GM23338 (cell line): ENCODE measurements around the gene NPS. TPM values are rescaled to one million over a fixed set of nuclear protein-coding genes. Genes with fewer than 3 reads are reported as not detected.

Source experiments
- ATAC-seq: fragments of 200-7000 bp; cut with Tn5 transposase; 3 replicates; pipeline ENCODE4 v1.9.1; 2020
- DNase-seq: peaks from one replicate; pipeline ENCODE4 v3.0.0-alpha.2; 2015; ENCODE audit warnings: low spot score
- H2AFZ ChIP-seq: fragments of 200-600 bp; sonication (generic); 2 replicates; pipeline ENCODE4 v1.8.0; 2016; ENCODE audit warnings: antibody characterized with exemption, mild to moderate bottlenecking, moderate library complexity
- H3F3A ChIP-seq: fragments of 200-600 bp; sonication (generic); replicated peaks from 2 replicates; pipeline ENCODE4 v1.8.0; 2017; ENCODE audit warnings: antibody characterized with exemption, mixed run types, low read depth
- H3K27ac ChIP-seq: fragments of 200-600 bp; sonication (generic); 2 replicates; pipeline ENCODE4 v1.6.1; 2016; ENCODE audit warnings: low read depth
- H3K27me3 ChIP-seq: fragments of 200-600 bp; sonication (generic); 2 replicates; pipeline ENCODE4 v1.8.0; 2016; ENCODE audit warnings: mild to moderate bottlenecking, mixed run types, moderate library complexity; ENCODE audit not compliant: insufficient read depth
- H3K36me3 ChIP-seq: fragments of 200-600 bp; sonication (generic); 2 replicates; pipeline ENCODE4 v1.8.0; 2016; ENCODE audit warnings: mild to moderate bottlenecking; ENCODE audit not compliant: insufficient read depth
- H3K4me1 ChIP-seq: fragments of 200-600 bp; sonication (generic); 2 replicates; pipeline ENCODE4 v1.8.0; 2016; ENCODE audit warnings: mild to moderate bottlenecking, moderate library complexity; ENCODE audit not compliant: insufficient read depth
- H3K4me2 ChIP-seq: fragments of 200-600 bp; sonication (generic); 2 replicates; pipeline ENCODE4 v1.7.1; 2017; ENCODE audit warnings: mixed run types
- H3K4me3 ChIP-seq: fragments of 200-600 bp; sonication (generic); 2 replicates; pipeline ENCODE4 v1.6.1; 2016; ENCODE audit warnings: mixed run types
- H3K79me2 ChIP-seq: fragments of 200-600 bp; sonication (generic); replicated peaks from 2 replicates; pipeline ENCODE4 v1.8.0; 2017; ENCODE audit warnings: mild to moderate bottlenecking; ENCODE audit not compliant: insufficient read depth
- H3K9me2 ChIP-seq: fragments of 200-600 bp; sonication (generic); 2 replicates; pipeline ENCODE4 v1.8.0; 2017; ENCODE audit not compliant: insufficient read depth
- H4K20me1 ChIP-seq: fragments of 200-600 bp; sonication (generic); replicated peaks from 2 replicates; pipeline ENCODE4 v1.8.0; 2017; ENCODE audit warnings: mild to moderate bottlenecking; ENCODE audit not compliant: insufficient read depth
- H3K27ac Mint-ChIP-seq: 2 replicates; pipeline ENCODE4 v1.8.0; 2020; ENCODE audit warnings: inconsistent platforms, mild to moderate bottlenecking, moderate library complexity, mixed read lengths
- H3K27me3 Mint-ChIP-seq: 3 replicates; pipeline ENCODE4 v1.8.0; 2022; ENCODE audit warnings: low read depth, mild to moderate bottlenecking, moderate library complexity, mixed read lengths, inconsistent platforms; ENCODE audit not compliant: insufficient read depth, poor library complexity
- H3K36me3 Mint-ChIP-seq: 3 replicates; pipeline ENCODE4 v1.8.0; 2021; ENCODE audit warnings: low read depth, mild to moderate bottlenecking, inconsistent platforms, moderate library complexity, mixed read lengths
- H3K4me1 Mint-ChIP-seq: 3 replicates; pipeline ENCODE4 v1.8.0; 2020; ENCODE audit warnings: mild to moderate bottlenecking, inconsistent platforms, mixed read lengths
- H3K4me3 Mint-ChIP-seq: 3 replicates; pipeline ENCODE4 v1.8.0; 2021; ENCODE audit warnings: moderate library complexity, mild to moderate bottlenecking, inconsistent platforms, mixed read lengths
- H3K9me3 Mint-ChIP-seq: 3 replicates; pipeline ENCODE4 v1.8.0; 2020; ENCODE audit warnings: moderate library complexity, mild to moderate bottlenecking, inconsistent platforms, mixed read lengths
- EZH2phosphoT487 ChIP-seq: fragments of 200-600 bp; sonication (generic); IDR thresholded peaks from one replicate; pipeline ENCODE4 v1.8.1; 2018; ENCODE audit warnings: antibody characterized with exemption; ENCODE audit not compliant: unreplicated experiment
- JUNB ChIP-seq: IDR thresholded peaks from one replicate; pipeline ENCODE4 v1.6.1; 2016; ENCODE audit warnings: antibody characterized with exemption; ENCODE audit not compliant: unreplicated experiment
- NANOG ChIP-seq: IDR thresholded peaks from 2 replicates; pipeline ENCODE4 v1.6.1; 2016; ENCODE audit warnings: antibody characterized with exemption, borderline replicate concordance
- STAT1 ChIP-seq: IDR thresholded peaks from one replicate; pipeline ENCODE4 v1.6.1; 2016; ENCODE audit warnings: antibody characterized with exemption; ENCODE audit not compliant: unreplicated experiment
- ZNF114 ChIP-seq: fragments of 250-450 bp; sonication (Bioruptor Pico); IDR thresholded peaks from 2 replicates; pipeline ENCODE4 v1.5.0; 2020; ENCODE audit warnings: mild to moderate bottlenecking, moderate library complexity
- ZNF331 ChIP-seq: fragments of 250-450 bp; sonication (Bioruptor Pico); IDR thresholded peaks from 2 replicates; pipeline ENCODE4 v1.5.0; 2020; ENCODE audit warnings: low read depth, mild to moderate bottlenecking, moderate library complexity
- polyA plus RNA-seq: library from polyadenylated mRNA; unstranded; fragments of >200 nt; fragmentation: Nextera tagmentation; extraction: Ambion mirVana; gene quantifications from 2 replicates; pipeline ENCODE4 v1.2.1, GENCODE V29; 2016
- total RNA-seq: library from RNA; depleted of rRNA; stranded (reverse); fragments of >200 nt; shearing (Covaris generic); gene quantifications from 2 replicates; pipeline ENCODE4 v1.2.3, GENCODE V29; 2014
- TF ChIP-seq, protein P1 (sequence below): IDR thresholded peaks from 2 replicates; pipeline ENCODE4 v1.6.1; 2016; ENCODE audit warnings: antibody characterized with exemption
- TF ChIP-seq, protein P2 (sequence below), 2 experiments: fragments of 200-600 bp in 1 of 2; sonication (generic) in 1 of 2; conservative IDR thresholded peaks; 2 replicates each; pipeline versions ENCODE4 v1.5.1 to v1.6.1; 2016 to 2017; ENCODE audit warnings: antibody characterized with exemption in 2 of 2, low read depth in 2 of 2, mild to moderate bottlenecking in 2 of 2, moderate library complexity in 1 of 2
- TF ChIP-seq, protein P3 (sequence below): IDR thresholded peaks from one replicate; pipeline ENCODE4 v1.6.1; 2018; ENCODE audit warnings: antibody characterized with exemption; ENCODE audit not compliant: unreplicated experiment
- TF ChIP-seq, protein P4 (sequence below): fragments of 250-450 bp; sonication (Bioruptor Pico); IDR thresholded peaks from 2 replicates; pipeline ENCODE4 v1.5.0; 2020; ENCODE audit warnings: mild to moderate bottlenecking, moderate library complexity

Gene NPS
- total and polyA plus RNA-seq, 2 experiments from 2014 or later = not detected

DNA sequence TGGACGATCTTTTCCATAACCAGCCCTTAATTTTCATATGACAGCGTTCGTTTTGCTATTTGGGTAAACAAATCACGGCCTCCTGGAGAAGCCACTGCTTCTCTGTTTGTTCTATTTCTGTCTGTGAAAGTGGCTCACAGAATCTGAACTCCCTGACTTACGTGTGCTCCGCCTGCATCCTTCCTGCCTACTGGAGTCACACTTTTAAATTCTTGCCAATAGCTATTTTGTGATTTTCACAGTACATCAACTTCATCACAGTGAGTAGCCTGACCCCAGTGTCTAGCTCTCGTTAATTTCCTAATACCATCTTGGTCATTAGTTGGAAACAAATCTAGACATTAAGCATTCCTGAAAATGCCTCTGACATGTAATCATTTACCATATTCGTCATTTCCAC is 49.0 kb upstream of the NPS start (continued):
- TF ChIP-seq, protein P1, sequence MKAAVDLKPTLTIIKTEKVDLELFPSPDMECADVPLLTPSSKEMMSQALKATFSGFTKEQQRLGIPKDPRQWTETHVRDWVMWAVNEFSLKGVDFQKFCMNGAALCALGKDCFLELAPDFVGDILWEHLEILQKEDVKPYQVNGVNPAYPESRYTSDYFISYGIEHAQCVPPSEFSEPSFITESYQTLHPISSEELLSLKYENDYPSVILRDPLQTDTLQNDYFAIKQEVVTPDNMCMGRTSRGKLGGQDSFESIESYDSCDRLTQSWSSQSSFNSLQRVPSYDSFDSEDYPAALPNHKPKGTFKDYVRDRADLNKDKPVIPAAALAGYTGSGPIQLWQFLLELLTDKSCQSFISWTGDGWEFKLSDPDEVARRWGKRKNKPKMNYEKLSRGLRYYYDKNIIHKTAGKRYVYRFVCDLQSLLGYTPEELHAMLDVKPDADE = no peak
- TF ChIP-seq EZH2phosphoT487 (no peak), ZNF114 (no peak), ZNF331 (no peak), JUNB (no peak), STAT1 (no peak)
- TF ChIP-seq, protein P2, sequence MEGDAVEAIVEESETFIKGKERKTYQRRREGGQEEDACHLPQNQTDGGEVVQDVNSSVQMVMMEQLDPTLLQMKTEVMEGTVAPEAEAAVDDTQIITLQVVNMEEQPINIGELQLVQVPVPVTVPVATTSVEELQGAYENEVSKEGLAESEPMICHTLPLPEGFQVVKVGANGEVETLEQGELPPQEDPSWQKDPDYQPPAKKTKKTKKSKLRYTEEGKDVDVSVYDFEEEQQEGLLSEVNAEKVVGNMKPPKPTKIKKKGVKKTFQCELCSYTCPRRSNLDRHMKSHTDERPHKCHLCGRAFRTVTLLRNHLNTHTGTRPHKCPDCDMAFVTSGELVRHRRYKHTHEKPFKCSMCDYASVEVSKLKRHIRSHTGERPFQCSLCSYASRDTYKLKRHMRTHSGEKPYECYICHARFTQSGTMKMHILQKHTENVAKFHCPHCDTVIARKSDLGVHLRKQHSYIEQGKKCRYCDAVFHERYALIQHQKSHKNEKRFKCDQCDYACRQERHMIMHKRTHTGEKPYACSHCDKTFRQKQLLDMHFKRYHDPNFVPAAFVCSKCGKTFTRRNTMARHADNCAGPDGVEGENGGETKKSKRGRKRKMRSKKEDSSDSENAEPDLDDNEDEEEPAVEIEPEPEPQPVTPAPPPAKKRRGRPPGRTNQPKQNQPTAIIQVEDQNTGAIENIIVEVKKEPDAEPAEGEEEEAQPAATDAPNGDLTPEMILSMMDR (conservative IDR thresholded peaks at IDR 0.05; ENCODE audit: low read depth in 2 of 2) = no peak
- TF ChIP-seq, protein P3, sequence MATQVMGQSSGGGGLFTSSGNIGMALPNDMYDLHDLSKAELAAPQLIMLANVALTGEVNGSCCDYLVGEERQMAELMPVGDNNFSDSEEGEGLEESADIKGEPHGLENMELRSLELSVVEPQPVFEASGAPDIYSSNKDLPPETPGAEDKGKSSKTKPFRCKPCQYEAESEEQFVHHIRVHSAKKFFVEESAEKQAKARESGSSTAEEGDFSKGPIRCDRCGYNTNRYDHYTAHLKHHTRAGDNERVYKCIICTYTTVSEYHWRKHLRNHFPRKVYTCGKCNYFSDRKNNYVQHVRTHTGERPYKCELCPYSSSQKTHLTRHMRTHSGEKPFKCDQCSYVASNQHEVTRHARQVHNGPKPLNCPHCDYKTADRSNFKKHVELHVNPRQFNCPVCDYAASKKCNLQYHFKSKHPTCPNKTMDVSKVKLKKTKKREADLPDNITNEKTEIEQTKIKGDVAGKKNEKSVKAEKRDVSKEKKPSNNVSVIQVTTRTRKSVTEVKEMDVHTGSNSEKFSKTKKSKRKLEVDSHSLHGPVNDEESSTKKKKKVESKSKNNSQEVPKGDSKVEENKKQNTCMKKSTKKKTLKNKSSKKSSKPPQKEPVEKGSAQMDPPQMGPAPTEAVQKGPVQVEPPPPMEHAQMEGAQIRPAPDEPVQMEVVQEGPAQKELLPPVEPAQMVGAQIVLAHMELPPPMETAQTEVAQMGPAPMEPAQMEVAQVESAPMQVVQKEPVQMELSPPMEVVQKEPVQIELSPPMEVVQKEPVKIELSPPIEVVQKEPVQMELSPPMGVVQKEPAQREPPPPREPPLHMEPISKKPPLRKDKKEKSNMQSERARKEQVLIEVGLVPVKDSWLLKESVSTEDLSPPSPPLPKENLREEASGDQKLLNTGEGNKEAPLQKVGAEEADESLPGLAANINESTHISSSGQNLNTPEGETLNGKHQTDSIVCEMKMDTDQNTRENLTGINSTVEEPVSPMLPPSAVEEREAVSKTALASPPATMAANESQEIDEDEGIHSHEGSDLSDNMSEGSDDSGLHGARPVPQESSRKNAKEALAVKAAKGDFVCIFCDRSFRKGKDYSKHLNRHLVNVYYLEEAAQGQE = no peak

DNA sequence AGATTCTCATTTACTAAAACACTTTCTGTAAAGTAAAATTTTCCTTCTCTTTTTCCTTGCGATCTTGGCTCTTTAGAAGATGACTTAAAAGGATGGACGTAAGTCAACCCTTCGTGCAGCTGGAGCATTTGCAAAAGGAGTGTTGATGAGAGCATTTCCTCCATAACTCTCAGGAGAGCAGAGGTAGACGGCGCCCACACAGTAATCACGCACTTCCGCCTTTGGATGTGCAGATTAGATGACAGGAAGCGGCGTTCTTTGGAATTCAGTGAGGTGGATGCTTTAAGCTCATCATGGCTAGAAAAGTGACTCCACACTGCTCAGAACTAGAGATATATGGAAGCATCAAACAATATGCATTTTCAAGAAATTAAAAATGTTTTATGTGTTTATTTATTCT is 43.0 kb upstream of the NPS start:
- no peak for DNase-seq
- Mint-ChIP-seq H3K27ac (no peak overlapping the region), H3K4me3 (no peak overlapping the region), H3K27me3 (no peaks in the 10 kb centered on the region), H3K36me3 (no peaks in the 10 kb centered on the region), H3K9me3 (no peaks in the 10 kb centered on the region), H3K4me1 (peaks cover 15% of the 10 kb centered on the region)
- H3K36me3 ChIP-seq = no peaks in the 10 kb centered on the region
- H3K27ac ChIP-seq = no peak overlapping the region
- ATAC-seq = no peak
- H3K27me3 ChIP-seq = no peaks in the 10 kb centered on the region
- peaks cover 24% of the 10 kb centered on the region for H3K4me1 ChIP-seq
- no peaks in the 10 kb centered on the region for H4K20me1 ChIP-seq
- H3K9me2 ChIP-seq = no peaks in the 10 kb centered on the region
- no peaks in the 10 kb centered on the region for H3F3A ChIP-seq
- peak overlapping the region; percentile 11; the same call in 1 of the 2 replicates for H3K4me2 ChIP-seq
- H3K4me3 ChIP-seq = no peak overlapping the region
- no peak overlapping the region for H2AFZ ChIP-seq
- no peaks in the 10 kb centered on the region for H3K79me2 ChIP-seq
- TF ChIP-seq NANOG (no peak), ZNF331 (no peak)
- TF ChIP-seq, protein P4, sequence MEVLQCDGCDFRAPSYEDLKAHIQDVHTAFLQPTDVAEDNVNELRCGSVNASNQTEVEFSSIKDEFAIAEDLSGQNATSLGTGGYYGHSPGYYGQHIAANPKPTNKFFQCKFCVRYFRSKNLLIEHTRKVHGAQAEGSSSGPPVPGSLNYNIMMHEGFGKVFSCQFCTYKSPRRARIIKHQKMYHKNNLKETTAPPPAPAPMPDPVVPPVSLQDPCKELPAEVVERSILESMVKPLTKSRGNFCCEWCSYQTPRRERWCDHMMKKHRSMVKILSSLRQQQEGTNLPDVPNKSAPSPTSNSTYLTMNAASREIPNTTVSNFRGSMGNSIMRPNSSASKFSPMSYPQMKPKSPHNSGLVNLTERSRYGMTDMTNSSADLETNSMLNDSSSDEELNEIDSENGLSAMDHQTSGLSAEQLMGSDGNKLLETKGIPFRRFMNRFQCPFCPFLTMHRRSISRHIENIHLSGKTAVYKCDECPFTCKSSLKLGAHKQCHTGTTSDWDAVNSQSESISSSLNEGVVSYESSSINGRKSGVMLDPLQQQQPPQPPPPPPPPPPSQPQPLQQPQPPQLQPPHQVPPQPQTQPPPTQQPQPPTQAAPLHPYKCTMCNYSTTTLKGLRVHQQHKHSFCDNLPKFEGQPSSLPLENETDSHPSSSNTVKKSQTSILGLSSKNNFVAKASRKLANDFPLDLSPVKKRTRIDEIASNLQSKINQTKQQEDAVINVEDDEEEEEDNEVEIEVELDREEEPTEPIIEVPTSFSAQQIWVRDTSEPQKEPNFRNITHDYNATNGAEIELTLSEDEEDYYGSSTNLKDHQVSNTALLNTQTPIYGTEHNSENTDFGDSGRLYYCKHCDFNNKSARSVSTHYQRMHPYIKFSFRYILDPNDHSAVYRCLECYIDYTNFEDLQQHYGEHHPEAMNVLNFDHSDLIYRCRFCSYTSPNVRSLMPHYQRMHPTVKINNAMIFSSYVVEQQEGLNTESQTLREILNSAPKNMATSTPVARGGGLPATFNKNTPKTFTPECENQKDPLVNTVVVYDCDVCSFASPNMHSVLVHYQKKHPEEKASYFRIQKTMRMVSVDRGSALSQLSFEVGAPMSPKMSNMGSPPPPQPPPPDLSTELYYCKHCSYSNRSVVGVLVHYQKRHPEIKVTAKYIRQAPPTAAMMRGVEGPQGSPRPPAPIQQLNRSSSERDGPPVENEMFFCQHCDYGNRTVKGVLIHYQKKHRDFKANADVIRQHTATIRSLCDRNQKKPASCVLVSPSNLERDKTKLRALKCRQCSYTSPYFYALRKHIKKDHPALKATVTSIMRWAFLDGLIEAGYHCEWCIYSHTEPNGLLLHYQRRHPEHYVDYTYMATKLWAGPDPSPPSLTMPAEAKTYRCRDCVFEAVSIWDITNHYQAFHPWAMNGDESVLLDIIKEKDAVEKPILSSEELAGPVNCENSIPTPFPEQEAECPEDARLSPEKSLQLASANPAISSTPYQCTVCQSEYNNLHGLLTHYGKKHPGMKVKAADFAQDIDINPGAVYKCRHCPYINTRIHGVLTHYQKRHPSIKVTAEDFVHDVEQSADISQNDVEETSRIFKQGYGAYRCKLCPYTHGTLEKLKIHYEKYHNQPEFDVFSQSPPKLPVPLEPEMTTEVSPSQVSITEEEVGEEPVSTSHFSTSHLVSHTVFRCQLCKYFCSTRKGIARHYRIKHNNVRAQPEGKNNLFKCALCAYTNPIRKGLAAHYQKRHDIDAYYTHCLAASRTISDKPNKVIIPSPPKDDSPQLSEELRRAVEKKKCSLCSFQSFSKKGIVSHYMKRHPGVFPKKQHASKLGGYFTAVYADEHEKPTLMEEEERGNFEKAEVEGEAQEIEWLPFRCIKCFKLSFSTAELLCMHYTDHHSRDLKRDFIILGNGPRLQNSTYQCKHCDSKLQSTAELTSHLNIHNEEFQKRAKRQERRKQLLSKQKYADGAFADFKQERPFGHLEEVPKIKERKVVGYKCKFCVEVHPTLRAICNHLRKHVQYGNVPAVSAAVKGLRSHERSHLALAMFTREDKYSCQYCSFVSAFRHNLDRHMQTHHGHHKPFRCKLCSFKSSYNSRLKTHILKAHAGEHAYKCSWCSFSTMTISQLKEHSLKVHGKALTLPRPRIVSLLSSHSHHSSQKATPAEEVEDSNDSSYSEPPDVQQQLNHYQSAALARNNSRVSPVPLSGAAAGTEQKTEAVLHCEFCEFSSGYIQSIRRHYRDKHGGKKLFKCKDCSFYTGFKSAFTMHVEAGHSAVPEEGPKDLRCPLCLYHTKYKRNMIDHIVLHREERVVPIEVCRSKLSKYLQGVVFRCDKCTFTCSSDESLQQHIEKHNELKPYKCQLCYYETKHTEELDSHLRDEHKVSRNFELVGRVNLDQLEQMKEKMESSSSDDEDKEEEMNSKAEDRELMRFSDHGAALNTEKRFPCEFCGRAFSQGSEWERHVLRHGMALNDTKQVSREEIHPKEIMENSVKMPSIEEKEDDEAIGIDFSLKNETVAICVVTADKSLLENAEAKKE (CRISPR knock-in tag) = no peak
